HL-60 (cell line): Measurements from ENCODE around the gene CRYBB3.

Experiments used
- DNase-seq, 2 experiments: peaks; one replicate each; pipeline ENCODE4 v3.0.0-alpha.2; 2010 to 2020; ENCODE audit warnings: low read depth in 1 of 2, low spot score in 1 of 2
- H3K27ac ChIP-seq: fragments of 250-450 bp; sonication (Bioruptor Pico); replicated peaks from 2 replicates; pipeline ENCODE4 v1.5.1; 2020; ENCODE audit warnings: mild to moderate bottlenecking, moderate library complexity
- H3K27me3 ChIP-seq: fragments of 250-450 bp; sonication (Bioruptor Pico); 2 replicates; pipeline ENCODE4 v1.5.1; 2021; ENCODE audit warnings: mild to moderate bottlenecking, moderate library complexity; ENCODE audit not compliant: insufficient read depth, poor library complexity, severe bottlenecking
- H3K4me3 ChIP-seq: replicated peaks from 2 replicates; pipeline ENCODE4 v1.5.1; 2011; ENCODE audit warnings: mild to moderate bottlenecking, control low read depth, low read length; ENCODE audit not compliant: insufficient read depth
- CTCF ChIP-seq: IDR thresholded peaks from one replicate; pipeline ENCODE4 v1.5.1; 2011; ENCODE audit warnings: low read length, control low read depth, inconsistent platforms; ENCODE audit not compliant: insufficient read depth
- GABPA ChIP-seq: IDR thresholded peaks from 2 replicates; pipeline ENCODE4 v1.6.1; 2012; ENCODE audit warnings: low read depth
- POLR2AphosphoS5 ChIP-seq: IDR thresholded peaks from 2 replicates; pipeline ENCODE4 v1.6.1; 2012; ENCODE audit warnings: low read depth
- SPI1 ChIP-seq: IDR thresholded peaks from 2 replicates; pipeline ENCODE4 v1.6.1; 2012; ENCODE audit warnings: low read depth, mild to moderate bottlenecking, borderline replicate concordance
- TF ChIP-seq, protein P1 (sequence below): IDR thresholded peaks from 2 replicates; pipeline ENCODE4 v1.6.1; 2012; ENCODE audit warnings: low read depth; ENCODE audit not compliant: insufficient replicate concordance

The CRYBB3 gene

GRCh38 chr22:25172153-25172552 lies 27.5 kb upstream of the CRYBB3 start:
- Histone ChIP-seq H3K27ac (no peak overlapping the region), H3K27me3 (no peaks in the 10 kb centered on the region), H3K4me3 (no peak overlapping the region)
- TF ChIP-seq SPI1: no peak
- TF ChIP-seq POLR2AphosphoS5: no peak
- no peak for TF ChIP-seq GABPA
- no peak for TF ChIP-seq CTCF
- TF ChIP-seq, protein P1, sequence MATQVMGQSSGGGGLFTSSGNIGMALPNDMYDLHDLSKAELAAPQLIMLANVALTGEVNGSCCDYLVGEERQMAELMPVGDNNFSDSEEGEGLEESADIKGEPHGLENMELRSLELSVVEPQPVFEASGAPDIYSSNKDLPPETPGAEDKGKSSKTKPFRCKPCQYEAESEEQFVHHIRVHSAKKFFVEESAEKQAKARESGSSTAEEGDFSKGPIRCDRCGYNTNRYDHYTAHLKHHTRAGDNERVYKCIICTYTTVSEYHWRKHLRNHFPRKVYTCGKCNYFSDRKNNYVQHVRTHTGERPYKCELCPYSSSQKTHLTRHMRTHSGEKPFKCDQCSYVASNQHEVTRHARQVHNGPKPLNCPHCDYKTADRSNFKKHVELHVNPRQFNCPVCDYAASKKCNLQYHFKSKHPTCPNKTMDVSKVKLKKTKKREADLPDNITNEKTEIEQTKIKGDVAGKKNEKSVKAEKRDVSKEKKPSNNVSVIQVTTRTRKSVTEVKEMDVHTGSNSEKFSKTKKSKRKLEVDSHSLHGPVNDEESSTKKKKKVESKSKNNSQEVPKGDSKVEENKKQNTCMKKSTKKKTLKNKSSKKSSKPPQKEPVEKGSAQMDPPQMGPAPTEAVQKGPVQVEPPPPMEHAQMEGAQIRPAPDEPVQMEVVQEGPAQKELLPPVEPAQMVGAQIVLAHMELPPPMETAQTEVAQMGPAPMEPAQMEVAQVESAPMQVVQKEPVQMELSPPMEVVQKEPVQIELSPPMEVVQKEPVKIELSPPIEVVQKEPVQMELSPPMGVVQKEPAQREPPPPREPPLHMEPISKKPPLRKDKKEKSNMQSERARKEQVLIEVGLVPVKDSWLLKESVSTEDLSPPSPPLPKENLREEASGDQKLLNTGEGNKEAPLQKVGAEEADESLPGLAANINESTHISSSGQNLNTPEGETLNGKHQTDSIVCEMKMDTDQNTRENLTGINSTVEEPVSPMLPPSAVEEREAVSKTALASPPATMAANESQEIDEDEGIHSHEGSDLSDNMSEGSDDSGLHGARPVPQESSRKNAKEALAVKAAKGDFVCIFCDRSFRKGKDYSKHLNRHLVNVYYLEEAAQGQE: no peak
- DNase-seq: no peak

- TF ChIP-seq SPI1: no peak
- no peak for TF ChIP-seq POLR2AphosphoS5
- TF ChIP-seq, protein P1: no peak
- TF ChIP-seq GABPA: no peak
- no peak for TF ChIP-seq CTCF
- Histone ChIP-seq H3K4me3 (no peak overlapping the region), H3K27ac (no peak overlapping the region), H3K27me3 (peaks cover 2% of the 10 kb centered on the region)
- no peak for DNase-seq
Measured at GRCh38 chr22:25174156-25174887, 25.3 kb upstream of the CRYBB3 start.

DNA sequence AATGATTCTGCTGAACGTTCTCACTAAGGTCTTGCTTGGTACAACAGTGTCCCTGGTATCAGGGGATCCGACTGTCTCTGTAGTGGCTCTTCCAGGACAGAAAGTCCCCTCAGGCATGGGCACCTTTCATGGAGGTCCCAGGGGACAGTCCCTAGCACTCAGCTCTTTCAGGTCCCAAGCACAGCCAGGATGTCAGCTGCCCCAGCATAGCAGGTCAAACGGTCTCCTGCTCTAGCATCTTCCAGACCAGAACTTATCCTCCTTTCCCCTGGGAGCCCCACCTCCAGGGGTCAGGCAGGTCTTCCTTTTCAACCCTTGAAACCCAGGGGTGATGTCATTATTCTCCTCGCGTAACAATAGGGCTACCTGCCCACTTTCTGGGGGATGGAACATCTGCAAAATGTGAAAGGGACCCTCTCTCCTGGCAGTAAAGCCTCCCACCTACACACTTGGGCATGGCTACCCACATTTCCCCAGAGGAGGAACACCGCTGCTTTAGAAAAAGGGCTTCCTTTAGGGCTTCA lies 24.7 kb upstream of the CRYBB3 start:
- peaks cover 8% of the 10 kb centered on the region for H3K27me3 ChIP-seq
- no peak for TF ChIP-seq CTCF
- no peak for TF ChIP-seq GABPA
- no peak for TF ChIP-seq SPI1
- TF ChIP-seq, protein P1: no peak
- no peak for TF ChIP-seq POLR2AphosphoS5
- H3K27ac ChIP-seq: no peak overlapping the region
- H3K4me3 ChIP-seq: no peak overlapping the region
- no peak for DNase-seq
